HepG2 (cell line): ENCODE data around the gene MKNK1. TPM values are rescaled to one million over a fixed set of nuclear protein-coding genes. Genes with fewer than 3 reads are reported as not detected.

Experiments
- ATAC-seq: fragments of 200-7000 bp; cut with Tn5 transposase; 3 replicates; pipeline ENCODE4 v1.9.1; 2020; ENCODE audit warnings: mild to moderate bottlenecking, moderate library complexity
- BruUV-seq: library from RNA; stranded (reverse); fragments of 400-500 nt; replicated peaks from 2 replicates; lab custom pipeline; 2021; lab: Mats Ljungman, UMichigan
- CTCF ChIA-PET: fragments of 300-600 bp; formaldehyde crosslinking; extraction: SDS; loops from one replicate; lab custom pipeline; 2021; ENCODE audit warnings: low total read pairs, inconsistent platforms, low intra/inter-chr PET ratio; lab: Yijun Ruan, JAX
- POLR2A ChIA-PET: fragments of 350-600 bp; sonication (Branson Sonifier 250); formaldehyde crosslinking; loops from one replicate; lab custom pipeline; 2020; ENCODE audit warnings: antibody characterized with exemption, inconsistent platforms; lab: Yijun Ruan, JAX
- DNase-seq: peaks from one replicate; pipeline ENCODE4 v3.0.0-alpha.2; 2015; ENCODE audit warnings: low spot score
- FAIRE-seq: peaks from 3 replicates; lab custom pipeline; 2011; peaks lifted over from hg19 to GRCh38; lab: Jason Lieb, UNC
- H2AFZ ChIP-seq: one replicate; pipeline ENCODE4 v1.6.1; 2011; ENCODE audit warnings: low read length, inconsistent platforms
- H3K27ac ChIP-seq: fragments of 300-600 bp; 3 replicates; pipeline ENCODE4 v1.8.0; 2011; ENCODE audit warnings: mixed run types, mild to moderate bottlenecking, mixed read lengths, low read length, inconsistent platforms; ENCODE audit not compliant: insufficient read depth; ENCODE audit errors: extremely low read length
- H3K27me3 ChIP-seq, 2 experiments: fragments of 200-600 bp in 1 of 2; 2 replicates in 1 of 2; 3 replicates in 1 of 2; pipeline versions ENCODE4 v1.6.0 to v1.8.0; 2011; ENCODE audit warnings: low read length in 2 of 2, mild to moderate bottlenecking in 2 of 2, moderate library complexity in 2 of 2, inconsistent platforms in 1 of 2; ENCODE audit not compliant: insufficient read depth in 2 of 2, control insufficient read depth in 1 of 2
- H3K36me3 ChIP-seq, 2 experiments: fragments of 200-600 bp in 1 of 2; replicated peaks in 1 of 2; 2 replicates in 1 of 2; 3 replicates in 1 of 2; pipeline versions ENCODE4 v1.5.1 to v1.8.0; 2011; ENCODE audit warnings: low read length in 2 of 2, inconsistent platforms in 1 of 2; ENCODE audit not compliant: insufficient read depth in 2 of 2, control insufficient read depth in 1 of 2
- H3K4me1 ChIP-seq: 2 replicates; pipeline ENCODE4 v1.5.1; 2012; ENCODE audit warnings: low read length, inconsistent platforms; ENCODE audit not compliant: insufficient read depth
- H3K4me2 ChIP-seq: 2 replicates; pipeline ENCODE4 v1.6.0; 2011; ENCODE audit warnings: low read depth, low read length, inconsistent platforms
- H3K4me3 ChIP-seq, 3 experiments: fragments of 200-600 bp in 1 of 3; sonication (generic), shearing (Covaris generic) in 1 of 3; replicated peaks in 1 of 3; 2 replicates each; pipeline ENCODE4 v1.5.1; 2011 to 2016; ENCODE audit warnings: low read length in 3 of 3, inconsistent platforms in 2 of 3, low read depth in 2 of 3, mild to moderate bottlenecking in 2 of 3, control low read depth in 1 of 3, mixed read lengths in 1 of 3; ENCODE audit not compliant: insufficient read depth in 1 of 3
- H3K79me2 ChIP-seq: one replicate; pipeline ENCODE4 v1.6.1; 2011; ENCODE audit warnings: low read length, inconsistent platforms; ENCODE audit not compliant: insufficient read depth
- H3K9ac ChIP-seq: 2 replicates; pipeline ENCODE4 v1.6.0; 2011; ENCODE audit warnings: mild to moderate bottlenecking, low read depth, low read length, inconsistent platforms; ENCODE audit not compliant: insufficient read depth
- H3K9me3 ChIP-seq: 2 replicates; pipeline ENCODE4 v1.5.1; 2012; ENCODE audit warnings: mild to moderate bottlenecking, low read length
- H4K20me1 ChIP-seq: 2 replicates; pipeline ENCODE4 v1.6.0; 2011; ENCODE audit warnings: inconsistent platforms, mild to moderate bottlenecking, low read length, moderate library complexity; ENCODE audit not compliant: insufficient read depth
- CENPX ChIP-seq: sonication (generic); formaldehyde crosslinking; IDR thresholded peaks from 2 replicates; pipeline ENCODE4 v1.9.0; 2021; ENCODE audit warnings: mild to moderate bottlenecking, missing genetic modification reagents, moderate library complexity
- EED ChIP-seq: sonication (generic); formaldehyde crosslinking; IDR thresholded peaks from 2 replicates; pipeline ENCODE4 v1.5.0; 2020; ENCODE audit warnings: mild to moderate bottlenecking, missing genetic modification reagents
- KLF16 ChIP-seq, 2 experiments: sonication (generic) in 1 of 2; formaldehyde crosslinking in 1 of 2; IDR thresholded peaks; 2 replicates each; pipeline versions ENCODE4 v1.6.1 to v1.8.0; 2016 to 2023; ENCODE audit warnings: missing genetic modification reagents in 2 of 2, missing compliant biosample characterization in 1 of 2
- NCOA5 ChIP-seq: sonication (generic); formaldehyde crosslinking; IDR thresholded peaks from 2 replicates; pipeline ENCODE4 v1.4.0; 2020; ENCODE audit warnings: missing genetic modification reagents
- REL ChIP-seq: sonication (generic); formaldehyde crosslinking; conservative IDR thresholded peaks from 2 replicates; pipeline ENCODE4 v1.8.0; 2022; ENCODE audit warnings: mild to moderate bottlenecking, missing genetic modification reagents, moderate library complexity
- SETDB1 ChIP-seq: sonication (generic); formaldehyde crosslinking; IDR thresholded peaks from 2 replicates; pipeline ENCODE4 v1.5.1; 2020; ENCODE audit warnings: missing genetic modification reagents, mild to moderate bottlenecking, borderline replicate concordance
- TSC22D2 ChIP-seq: sonication (generic); formaldehyde crosslinking; IDR thresholded peaks from 2 replicates; pipeline ENCODE4 v1.5.1; 2020; ENCODE audit warnings: missing genetic modification reagents, mild to moderate bottlenecking, borderline replicate concordance
- ZNF205 ChIP-seq: IDR thresholded peaks from 2 replicates; pipeline ENCODE4 v1.6.1; 2018; ENCODE audit warnings: missing biosample characterization, missing genetic modification reagents
- ZNF329 ChIP-seq: sonication (generic); formaldehyde crosslinking; IDR thresholded peaks from 2 replicates; pipeline ENCODE4 v1.9.0; 2021; ENCODE audit warnings: low read depth, mild to moderate bottlenecking, missing genetic modification reagents
- ZNF350 ChIP-seq: sonication (generic); formaldehyde crosslinking; IDR thresholded peaks from 2 replicates; pipeline ENCODE4 v1.4.0; 2020; ENCODE audit warnings: mild to moderate bottlenecking, low read depth, missing genetic modification reagents, borderline replicate concordance
- WGBS: methylation state at CpG from one replicate; pipeline ENCODE4 v1.1.6; 2017; ENCODE audit warnings: low lambda C conversion rate; 5-methylcytosine and 5-hydroxymethylcytosine counted together
- in situ Hi-C: cut with HindIII; loops from 2 replicates; pipeline ENCODE4 v1.10.0; 2017; ENCODE audit warnings: low pct_unique_long_range_greater_than_20kb; ENCODE audit not compliant: extremely low pct_ligation_motif_present
- intact Hi-C: fragments of 100-400 bp; cut with micrococcal nuclease; formaldehyde crosslinking; loops from one replicate; pipeline ENCODE4 v1.10.0; 2022; ENCODE audit not compliant: unreplicated experiment
- polyA plus RNA-seq, 8 experiments: library from polyadenylated mRNA; depleted of rRNA in 3 of 8; stranded (reverse) in 7 of 8; unstranded in 1 of 8; fragments of >200 nt; fragmentation: Illumina TruSeq in 4 of 8; extraction: Trizol in 4 of 8; gene quantifications; 2 replicates each; pipeline versions ENCODE4 v1.2.1 to v1.2.3, GENCODE V29; 2011 to 2016; ENCODE audit warnings: low read depth in 4 of 8, missing spikeins in 1 of 8, mixed read lengths in 1 of 8; ENCODE audit not compliant: insufficient read depth in 1 of 8
- total RNA-seq, 5 experiments: library from RNA; depleted of rRNA; stranded (reverse); fragments of >200 nt; fragmentation: Illumina TruSeq; extraction: Trizol; gene quantifications; 2 replicates each; pipeline ENCODE4 v1.2.3, GENCODE V29; 2016; ENCODE audit warnings: low read depth in 1 of 5
- TF ChIP-seq, protein P1 (sequence below): sonication (generic); formaldehyde crosslinking; IDR thresholded peaks from 2 replicates; pipeline ENCODE4 v1.5.0; 2020; ENCODE audit warnings: missing genetic modification reagents
- TF ChIP-seq, protein P2 (sequence below): sonication (generic); formaldehyde crosslinking; IDR thresholded peaks from 2 replicates; pipeline ENCODE4 v1.8.1; 2023; ENCODE audit warnings: mild to moderate bottlenecking, missing genetic modification reagents
- TF ChIP-seq, protein P3 (sequence below): IDR thresholded peaks from 2 replicates; pipeline ENCODE4 v1.6.1; 2016; ENCODE audit warnings: control low read depth
- TF ChIP-seq, protein P4 (sequence below): sonication (generic); formaldehyde crosslinking; IDR thresholded peaks from 2 replicates; pipeline ENCODE4 v1.8.1; 2023; ENCODE audit warnings: mild to moderate bottlenecking, inconsistent platforms, moderate library complexity, missing genetic modification reagents, borderline replicate concordance
- TF ChIP-seq, protein P5 (sequence below): sonication (generic); formaldehyde crosslinking; IDR thresholded peaks from 2 replicates; pipeline ENCODE4 v1.5.1; 2020; ENCODE audit warnings: mild to moderate bottlenecking, missing genetic modification reagents, moderate library complexity

The MKNK1 gene
- total and polyA plus RNA-seq, 2 of the 13 experiments (the other 11 are each of a cell fraction or from before 2014, with no cell fraction given): 18.5 to 24.1 TPM

DNA sequence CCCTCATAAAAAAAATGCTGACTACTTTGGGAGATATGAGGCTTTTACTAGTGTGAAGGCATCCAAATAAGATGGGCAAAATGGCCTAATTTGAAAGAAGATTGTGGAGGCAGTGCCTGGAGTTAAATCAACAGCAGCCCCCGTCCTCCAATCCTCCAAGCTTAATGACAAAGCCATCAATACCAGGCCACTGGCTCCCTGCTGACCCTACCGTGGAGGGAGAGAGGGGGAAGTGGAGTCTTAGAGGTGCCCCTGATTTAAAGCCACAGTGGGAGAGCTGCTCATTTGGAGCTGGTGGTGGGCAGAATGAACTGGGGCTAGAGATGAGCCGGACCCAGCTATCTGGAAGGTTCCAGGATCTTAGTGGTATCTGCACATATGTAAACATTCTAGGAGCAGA, 28.3 kb downstream of the MKNK1 start:
- Histone ChIP-seq H3K27me3 (no peaks in the 10 kb centered on the region), H3K4me3 (no peak overlapping the region), H2AFZ (no peak overlapping the region), H3K36me3 (peaks cover 15 to 29% of the 10 kb centered on the region in 2 experiments; a peak in 4 of 5 replicates), H3K4me1 (peaks cover 4% of the 10 kb centered on the region), H3K9ac (no peak overlapping the region), H3K4me2 (no peak overlapping the region), H4K20me1 (no peaks in the 10 kb centered on the region), H3K9me3 (no peaks in the 10 kb centered on the region), H3K79me2 (no peaks in the 10 kb centered on the region), H3K27ac (no peak overlapping the region)
- ATAC-seq (no peak), FAIRE-seq (no peak), DNase-seq (no peak)
- WGBS: 96% methylated on average over 3 of the region's 3 CpGs
- in situ Hi-C loops: no loop called here
- no TSS peak for BruUV-seq
- ChIA-PET POLR2A (no interaction called here), CTCF (no interaction called here)
- TF ChIP-seq KLF16 (CRISPR knock-in tag; IDR thresholded peaks at IDR 0.05): no peak
- TF ChIP-seq, protein P1, sequence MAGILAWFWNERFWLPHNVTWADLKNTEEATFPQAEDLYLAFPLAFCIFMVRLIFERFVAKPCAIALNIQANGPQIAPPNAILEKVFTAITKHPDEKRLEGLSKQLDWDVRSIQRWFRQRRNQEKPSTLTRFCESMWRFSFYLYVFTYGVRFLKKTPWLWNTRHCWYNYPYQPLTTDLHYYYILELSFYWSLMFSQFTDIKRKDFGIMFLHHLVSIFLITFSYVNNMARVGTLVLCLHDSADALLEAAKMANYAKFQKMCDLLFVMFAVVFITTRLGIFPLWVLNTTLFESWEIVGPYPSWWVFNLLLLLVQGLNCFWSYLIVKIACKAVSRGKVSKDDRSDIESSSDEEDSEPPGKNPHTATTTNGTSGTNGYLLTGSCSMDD: no peak
- TF ChIP-seq, protein P2, sequence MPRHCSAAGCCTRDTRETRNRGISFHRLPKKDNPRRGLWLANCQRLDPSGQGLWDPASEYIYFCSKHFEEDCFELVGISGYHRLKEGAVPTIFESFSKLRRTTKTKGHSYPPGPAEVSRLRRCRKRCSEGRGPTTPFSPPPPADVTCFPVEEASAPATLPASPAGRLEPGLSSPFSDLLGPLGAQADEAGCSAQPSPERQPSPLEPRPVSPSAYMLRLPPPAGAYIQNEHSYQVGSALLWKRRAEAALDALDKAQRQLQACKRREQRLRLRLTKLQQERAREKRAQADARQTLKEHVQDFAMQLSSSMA (CRISPR knock-in tag): no peak
- TF ChIP-seq, protein P3, sequence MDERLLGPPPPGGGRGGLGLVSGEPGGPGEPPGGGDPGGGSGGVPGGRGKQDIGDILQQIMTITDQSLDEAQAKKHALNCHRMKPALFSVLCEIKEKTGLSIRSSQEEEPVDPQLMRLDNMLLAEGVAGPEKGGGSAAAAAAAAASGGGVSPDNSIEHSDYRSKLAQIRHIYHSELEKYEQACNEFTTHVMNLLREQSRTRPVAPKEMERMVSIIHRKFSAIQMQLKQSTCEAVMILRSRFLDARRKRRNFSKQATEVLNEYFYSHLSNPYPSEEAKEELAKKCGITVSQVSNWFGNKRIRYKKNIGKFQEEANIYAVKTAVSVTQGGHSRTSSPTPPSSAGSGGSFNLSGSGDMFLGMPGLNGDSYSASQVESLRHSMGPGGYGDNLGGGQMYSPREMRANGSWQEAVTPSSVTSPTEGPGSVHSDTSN (CRISPR knock-in tag): no peak
- TF ChIP-seq, protein P4, sequence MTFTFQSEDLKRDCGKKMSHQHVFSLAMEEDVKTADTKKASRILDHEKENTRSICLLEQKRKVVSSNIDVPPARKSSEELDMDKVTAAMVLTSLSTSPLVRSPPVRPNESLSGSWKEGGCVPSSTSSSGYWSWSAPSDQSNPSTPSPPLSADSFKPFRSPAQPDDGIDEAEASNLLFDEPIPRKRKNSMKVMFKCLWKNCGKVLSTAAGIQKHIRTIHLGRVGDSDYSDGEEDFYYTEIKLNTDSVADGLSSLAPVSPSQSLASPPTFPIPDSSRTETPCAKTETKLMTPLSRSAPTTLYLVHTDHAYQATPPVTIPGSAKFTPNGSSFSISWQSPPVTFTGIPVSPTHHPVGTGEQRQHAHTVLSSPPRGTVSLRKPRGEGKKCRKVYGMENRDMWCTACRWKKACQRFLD: no peak
- TF ChIP-seq ZNF329 (CRISPR knock-in tag): no peak
- no peak for TF ChIP-seq TSC22D2
- no peak for TF ChIP-seq CENPX (CRISPR knock-in tag)
- no peak for TF ChIP-seq SETDB1 (CRISPR knock-in tag)
- no peak for TF ChIP-seq EED
- no peak for TF ChIP-seq NCOA5 (CRISPR knock-in tag)
- TF ChIP-seq ZNF205 (CRISPR knock-in tag): no peak
- TF ChIP-seq, protein P5, sequence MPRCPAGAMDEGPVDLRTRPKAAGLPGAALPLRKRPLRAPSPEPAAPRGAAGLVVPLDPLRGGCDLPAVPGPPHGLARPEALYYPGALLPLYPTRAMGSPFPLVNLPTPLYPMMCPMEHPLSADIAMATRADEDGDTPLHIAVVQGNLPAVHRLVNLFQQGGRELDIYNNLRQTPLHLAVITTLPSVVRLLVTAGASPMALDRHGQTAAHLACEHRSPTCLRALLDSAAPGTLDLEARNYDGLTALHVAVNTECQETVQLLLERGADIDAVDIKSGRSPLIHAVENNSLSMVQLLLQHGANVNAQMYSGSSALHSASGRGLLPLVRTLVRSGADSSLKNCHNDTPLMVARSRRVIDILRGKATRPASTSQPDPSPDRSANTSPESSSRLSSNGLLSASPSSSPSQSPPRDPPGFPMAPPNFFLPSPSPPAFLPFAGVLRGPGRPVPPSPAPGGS (CRISPR knock-in tag): no peak
- TF ChIP-seq REL (CRISPR knock-in tag): no peak
- TF ChIP-seq ZNF350: no peak
- intact Hi-C loops: loop anchor here (2.0 kb wide), 1 partner anchor 43 kb away; no protein-coding TSS in a partner anchor
